GM13977 (cell line): ENCODE results near the gene DPYSL5.

Experiments
- DNase-seq: peaks from one replicate; pipeline ENCODE4 v3.0.0; 2012; ENCODE audit warnings: low spot score
- CTCF ChIP-seq: IDR thresholded peaks from 2 replicates; pipeline ENCODE4 v1.5.1; 2012; ENCODE audit warnings: mild to moderate bottlenecking, control low read depth; ENCODE audit not compliant: insufficient read depth; ENCODE audit errors: extremely low read depth, missing control alignments
- in situ Hi-C: fragments of 300-500 bp; cut with MboI; formaldehyde crosslinking; loops from one replicate; pipeline ENCODE4 v1.12.0; 2022; ENCODE audit warnings: low sequenced_read_pairs, low pct_unique_long_range_greater_than_20kb, mixed read lengths, inconsistent platforms; ENCODE audit not compliant: unreplicated experiment

The DPYSL5 gene

GRCh38 chr2:26945991-26946750 is 98.2 kb downstream of the DPYSL5 start:
- TF ChIP-seq CTCF = no peak
- in situ Hi-C loops = no loop called here

GRCh38 chr2:26946841-26947784 is 99.2 kb downstream of the DPYSL5 start:
- no peak for DNase-seq
- in situ Hi-C loops = no loop called here
- TF ChIP-seq CTCF = no peak

More at GRCh38 chr2:26945991-26946750, 98.2 kb downstream of the DPYSL5 start:
- DNase-seq = no peak

- TF ChIP-seq CTCF = no peak
- in situ Hi-C loops = no loop called here
- no peak for DNase-seq
Observed at GRCh38 chr2:26948800-26949199, 100.9 kb downstream of the DPYSL5 start.

GRCh38 chr2:26950246-26950645 is 102.3 kb downstream of the DPYSL5 start:
- in situ Hi-C loops = loop anchor here (25.0 kb wide), 2 partner anchors 237 to 337 kb away; partner anchors contain the start of genes DNAJC5G and TRIM54
- no peak for DNase-seq
- no peak for TF ChIP-seq CTCF

GRCh38 chr2:26951236-26951635 is 103.3 kb downstream of the DPYSL5 start:
- in situ Hi-C loops = loop anchor here (25.0 kb wide), 2 partner anchors 236 to 336 kb away; partner anchors contain the start of genes DNAJC5G and TRIM54
- DNase-seq = no peak
- no peak for TF ChIP-seq CTCF

- no peak for DNase-seq
- in situ Hi-C loops = loop anchor here (25.0 kb wide), 2 partner anchors 235 to 335 kb away; partner anchors contain the start of genes DNAJC5G and TRIM54
- no peak for TF ChIP-seq CTCF
Observed at GRCh38 chr2:26952374-26952773, 104.4 kb downstream of the DPYSL5 start.
